Esophagus squamous epithelium (tissue), 5 donors: ENCODE measurements around the gene TMSB15C. TPM values are rescaled to one million over a fixed set of nuclear protein-coding genes. Genes with fewer than 3 reads are reported as not detected.
A peak's percentile ranks its signal among the peaks of the same experiment; 100 is the strongest.
"Not testable (repeated sequence)": the region's sequence is repeated elsewhere in the genome, so short reads cannot be mapped to it uniquely, and the experiment has no call there.

Experiments used
- DNase-seq: peaks from one replicate; lab custom pipeline; 2025; lab: John Stamatoyannopoulos, UW
- H3K27ac ChIP-seq, 4 donors: fragments of 200-600 bp; sonication (generic); one replicate each; pipeline ENCODE4 v1.5.1; 2016 to 2019; ENCODE audit warnings: mild to moderate bottlenecking in 1 of 4
- H3K27me3 ChIP-seq, 4 donors: fragments of 200-600 bp; sonication (generic); 1 replicate in 3 of 4; 2 replicates in 1 of 4; pipeline versions ENCODE4 v1.5.1 to v1.6.0; 2017 to 2021; ENCODE audit warnings: antibody characterized with exemption in 1 of 4
- H3K36me3 ChIP-seq, 3 donors: fragments of 200-600 bp; sonication (generic); one replicate each; pipeline ENCODE4 v1.5.1; 2016 to 2019
- H3K4me1 ChIP-seq, 3 donors: fragments of 200-600 bp; sonication (generic); one replicate each; pipeline ENCODE4 v1.5.1; 2017 to 2019
- H3K4me3 ChIP-seq, 4 donors: fragments of 200-600 bp; sonication (generic); 1 replicate in 3 of 4; 2 replicates in 1 of 4; pipeline ENCODE4 v1.5.1; 2016 to 2019; ENCODE audit warnings: mild to moderate bottlenecking in 2 of 4, moderate library complexity in 1 of 4
- H3K9me3 ChIP-seq, 3 donors: fragments of 200-600 bp; sonication (generic); one replicate each; pipeline ENCODE4 v1.5.1; 2016 to 2019
- CTCF ChIP-seq, 6 experiments: fragments of 450-650 bp in 4 of 6; fragments of 200-600 bp in 2 of 6; sonication (generic) in 2 of 6; IDR thresholded peaks; one replicate each; pipeline ENCODE4 v1.5.1; 2016 to 2019; ENCODE audit warnings: antibody characterized with exemption in 6 of 6, mild to moderate bottlenecking in 4 of 6, moderate library complexity in 4 of 6
- POLR2A ChIP-seq, 4 donors: fragments of 450-650 bp; IDR thresholded peaks; one replicate each; pipeline ENCODE4 v1.6.1; 2017; ENCODE audit warnings: antibody characterized with exemption in 4 of 4, mild to moderate bottlenecking in 4 of 4, moderate library complexity in 3 of 4
- WGBS, 2 donors: methylation state at CpG; one replicate each; pipeline ENCODE4 v1.1.5; 2018; 5-methylcytosine and 5-hydroxymethylcytosine counted together
- intact Hi-C: fragments of 100-400 bp; cut with DNase I; formaldehyde crosslinking; loops from one replicate; pipeline ENCODE4 v1.15.0; 2022
- total RNA-seq, 4 donors: library from RNA; depleted of rRNA; stranded (reverse); fragments of >200 nt; gene quantifications; one replicate each; pipeline ENCODE4 v1.1.0, GENCODE V29; 2016
- donor health status: DM: yes; HTN: yes; CAD: no.

Gene TMSB15C
- 1 to 10 TPM in 1 of 4 donors, under 1 TPM in 3; 0.35 to 1.7 (median 0.63) TPM for total RNA-seq

- intact Hi-C loops, H3K4me3 ChIP-seq: not testable (repeated sequence)
- no CpG with 5 or more reads among the region's 46 CpGs for WGBS, 2 donors
Observed at GRCh38 chrX:104075778-104076445, at the start of gene TMSB15C. TSS of gene TMSB15C (minus strand) at chrX:104076236.

GRCh38 chrX:104122829-104123228, 46.8 kb upstream of the TMSB15C start:
- TF ChIP-seq POLR2A (IDR thresholded peaks at IDR 0.05) (no peak), CTCF (IDR thresholded peaks at IDR 0.05) (no peak)
- H3K27ac ChIP-seq: no peak overlapping the region
- no peaks in the 10 kb centered on the region for H3K9me3 ChIP-seq
- H3K27me3 ChIP-seq: peaks cover 0 to 3% (median 0%) of the 10 kb centered on the region in 4 donors
- H3K4me1 ChIP-seq: no peaks in the 10 kb centered on the region
- no peak for DNase-seq
- H3K4me3 ChIP-seq: no peak overlapping the region
- intact Hi-C loops: no loop called here
- peaks cover 0 to 10% (median 0%) of the 10 kb centered on the region in 3 donors for H3K36me3 ChIP-seq
- 64% methylated on average over 4 of the region's 5 CpGs; no CpG with 5 or more reads in 1 of the 2 donors for WGBS, 2 donors

More at GRCh38 chrX:104075778-104076445, at the start of gene TMSB15C:
- not testable (repeated sequence) for H3K36me3 ChIP-seq, H3K27ac ChIP-seq, DNase-seq, H3K4me1 ChIP-seq, H3K9me3 ChIP-seq, H3K27me3 ChIP-seq

- Histone ChIP-seq H3K4me3 (no peak overlapping the region), H3K27me3 (peaks cover 0 to 3% (median 0%) of the 10 kb centered on the region in 4 donors), H3K9me3 (no peaks in the 10 kb centered on the region), H3K4me1 (no peaks in the 10 kb centered on the region), H3K27ac (no peak overlapping the region), H3K36me3 (no peaks in the 10 kb centered on the region)
- intact Hi-C loops: no loop called here
- no peak for DNase-seq
- 93 to 100% methylated on average over 1 of the region's 1 CpG for WGBS, 2 donors
- TF ChIP-seq POLR2A (IDR thresholded peaks at IDR 0.05) (no peak), CTCF (IDR thresholded peaks at IDR 0.05) (no peak)
Observed at GRCh38 chrX:104118765-104119164, 42.7 kb upstream of the TMSB15C start.

- Histone ChIP-seq H3K9me3 (no peaks in the 10 kb centered on the region), H3K4me3 (no peak overlapping the region), H3K4me1 (peaks cover 0 to 10% (median 0%) of the 10 kb centered on the region in 3 donors), H3K27me3 (peaks cover 0 to 3% (median 1%) of the 10 kb centered on the region in 4 donors), H3K27ac (no peak overlapping the region), H3K36me3 (no peaks in the 10 kb centered on the region)
- intact Hi-C loops: no loop called here
- TF ChIP-seq CTCF (IDR thresholded peaks at IDR 0.05) (no peak), POLR2A (IDR thresholded peaks at IDR 0.05) (no peak)
- DNase-seq: no peak
Observed at GRCh38 chrX:104117759-104118158, 41.7 kb upstream of the TMSB15C start.

- Histone ChIP-seq H3K4me1 (peaks cover 0 to 21% (median 0%) of the 10 kb centered on the region in 3 donors), H3K27ac (peak overlapping the region in 3 of 4 donors; percentile 73 to 84 (median 79)), H3K36me3 (no peaks in the 10 kb centered on the region), H3K9me3 (no peaks in the 10 kb centered on the region), H3K4me3 (peak overlapping the region; percentile 38 to 74 (median 56)), H3K27me3 (peaks cover 0 to 17% (median 1%) of the 10 kb centered on the region in 4 donors)
- 6 to 28% methylated on average over 8 to 23 of the region's 24 CpGs for WGBS, 2 donors
- DNase-seq: no peak
- intact Hi-C loops: no loop called here
- TF ChIP-seq POLR2A (IDR thresholded peaks at IDR 0.05): no peak
- TF ChIP-seq CTCF (IDR thresholded peaks at IDR 0.05): peak in 5 of 6 experiments; percentile 27 to 44 (median 33)
Observed at GRCh38 chrX:104113222-104113965, 37.4 kb upstream of the TMSB15C start.
